Endothelial cell of umbilical vein (primary cell): Measurements from ENCODE around the gene SLC66A2. TPM values are rescaled to one million over a fixed set of nuclear protein-coding genes. Genes with fewer than 3 reads are reported as not detected.

Experiments used
- BruUV-seq: library from RNA; stranded (reverse); fragments of 400-500 nt; replicated peaks from 2 replicates; lab custom pipeline; 2021; lab: Mats Ljungman, UMichigan
- CTCF ChIA-PET: fragments of 300-600, 350-600 bp; sonication (Branson Sonifier 250); formaldehyde crosslinking; loops from one replicate; lab custom pipeline; 2021; ENCODE audit warnings: antibody characterized with exemption, inconsistent platforms; lab: Charles Lee
- POLR2A ChIA-PET: fragments of 300-600, 350-600 bp; sonication (Branson Sonifier 250); formaldehyde crosslinking; loops from one replicate; lab custom pipeline; 2021; ENCODE audit warnings: antibody characterized with exemption, inconsistent platforms; lab: Charles Lee
- DNase-seq: peaks from one replicate; pipeline ENCODE4 v3.0.0-alpha.2; 2011; ENCODE audit warnings: low read depth, low spot score
- FAIRE-seq: peaks from 2 replicates; lab custom pipeline; 2011; peaks lifted over from hg19 to GRCh38; lab: Jason Lieb, UNC
- H2AFZ ChIP-seq: 2 replicates; pipeline ENCODE4 v1.6.0; 2012; ENCODE audit warnings: low read depth, low read length, control low read depth, inconsistent platforms
- H3K27ac ChIP-seq: 2 replicates; pipeline ENCODE4 v1.5.1; 2011; ENCODE audit warnings: low read depth, mild to moderate bottlenecking, control low read depth, low read length, moderate library complexity; ENCODE audit not compliant: insufficient read depth
- H3K27me3 ChIP-seq, 2 experiments: 2 replicates each; pipeline versions ENCODE4 v1.6.0 to v1.6.1; 2011; ENCODE audit warnings: low read length in 2 of 2, mixed read lengths in 1 of 2; ENCODE audit not compliant: control insufficient read depth in 2 of 2, insufficient read depth in 2 of 2
- H3K36me3 ChIP-seq, 2 experiments: 2 replicates in 1 of 2; 3 replicates in 1 of 2; pipeline ENCODE4 v1.5.1; 2011; ENCODE audit warnings: low read length in 2 of 2, mild to moderate bottlenecking in 1 of 2, moderate library complexity in 1 of 2; ENCODE audit not compliant: control insufficient read depth in 2 of 2, insufficient read depth in 2 of 2; ENCODE audit errors: extremely low read depth in 1 of 2
- H3K4me1 ChIP-seq: 3 replicates; pipeline ENCODE4 v1.5.1; 2011; ENCODE audit warnings: mild to moderate bottlenecking, low read length; ENCODE audit not compliant: control insufficient read depth, insufficient read depth; ENCODE audit errors: extremely low read depth
- H3K4me2 ChIP-seq: 2 replicates; pipeline ENCODE4 v1.6.1; 2011; ENCODE audit warnings: low read length, control low read depth, mixed read lengths; ENCODE audit not compliant: insufficient read depth
- H3K4me3 ChIP-seq, 3 experiments: fragments of 200-600 bp in 1 of 3; sonication (generic), shearing (Covaris generic) in 1 of 3; replicated peaks in 1 of 3; 2 replicates each; pipeline ENCODE4 v1.5.1; 2011 to 2016; ENCODE audit warnings: control low read depth in 3 of 3, low read length in 3 of 3, mild to moderate bottlenecking in 2 of 3, inconsistent platforms in 1 of 3, low read depth in 1 of 3, moderate library complexity in 1 of 3; ENCODE audit not compliant: insufficient read depth in 1 of 3
- H3K79me2 ChIP-seq: 2 replicates; pipeline ENCODE4 v1.6.0; 2012; ENCODE audit warnings: low read length, inconsistent platforms; ENCODE audit not compliant: control insufficient read depth, insufficient read depth
- H3K9ac ChIP-seq: replicated peaks from 2 replicates; pipeline ENCODE3; 2011; ENCODE audit warnings: low read length, control low read depth; ENCODE audit not compliant: insufficient read depth; ENCODE audit errors: extremely low read depth
- H3K9me1 ChIP-seq: replicated peaks from 3 replicates; pipeline ENCODE4 v1.6.0; 2011; ENCODE audit warnings: mild to moderate bottlenecking, low read length; ENCODE audit not compliant: control insufficient read depth, insufficient read depth; ENCODE audit errors: extremely low read depth
- H3K9me3 ChIP-seq: replicated peaks from 2 replicates; pipeline ENCODE4 v1.5.1; 2012; ENCODE audit warnings: low read length, inconsistent platforms; ENCODE audit not compliant: control insufficient read depth, insufficient read depth
- H4K20me1 ChIP-seq: replicated peaks from 2 replicates; pipeline ENCODE3; 2011; ENCODE audit warnings: mild to moderate bottlenecking, low read length; ENCODE audit not compliant: control insufficient read depth, insufficient read depth; ENCODE audit errors: extremely low read depth
- EZH2 ChIP-seq: IDR thresholded peaks from 2 replicates; pipeline ENCODE4 v1.6.1; 2012; ENCODE audit warnings: borderline replicate concordance, low read depth, mild to moderate bottlenecking, moderate library complexity, low read length, inconsistent platforms; ENCODE audit not compliant: severe bottlenecking
- FOS ChIP-seq: IDR thresholded peaks from 2 replicates; pipeline ENCODE4 v1.6.1; 2011; ENCODE audit warnings: mild to moderate bottlenecking, low read length, moderate library complexity, borderline replicate concordance; ENCODE audit not compliant: insufficient read depth
- GATA2 ChIP-seq: IDR thresholded peaks from 2 replicates; pipeline ENCODE4 v1.7.0; 2011; ENCODE audit warnings: low read depth, mild to moderate bottlenecking, moderate library complexity, mixed read lengths, low read length; ENCODE audit not compliant: insufficient read length, insufficient read depth
- JUN ChIP-seq: IDR thresholded peaks from 2 replicates; pipeline ENCODE4 v1.6.1; 2011; ENCODE audit warnings: borderline replicate concordance, low read depth; ENCODE audit not compliant: insufficient read length, insufficient read depth
- MAX ChIP-seq: IDR thresholded peaks from 2 replicates; pipeline ENCODE4 v1.6.1; 2011; ENCODE audit not compliant: insufficient read depth, insufficient read length
- MYC ChIP-seq: IDR thresholded peaks from one replicate; pipeline ENCODE4 v1.6.1; 2011; ENCODE audit warnings: mild to moderate bottlenecking, low read depth, low read length
- POLR2A ChIP-seq: IDR thresholded peaks from 2 replicates; pipeline ENCODE4 v1.6.1; 2012; ENCODE audit warnings: low read depth, mild to moderate bottlenecking, control low read depth, low read length
- POLR2AphosphoS5 ChIP-seq: IDR thresholded peaks from 2 replicates; pipeline ENCODE4 v1.6.1; 2012; ENCODE audit warnings: low read depth, mild to moderate bottlenecking, control low read depth, low read length, moderate library complexity; ENCODE audit not compliant: insufficient read depth
- dilution Hi-C: fragments of 300-500 bp; cut with MboI; formaldehyde crosslinking; loops from one replicate; pipeline ENCODE4 v1.15.0; 2019; ENCODE audit warnings: low sequenced_read_pairs; ENCODE audit not compliant: extremely low pct_ligation_motif_present
- intact Hi-C: fragments of 100-400 bp; cut with micrococcal nuclease; formaldehyde crosslinking; loops from one replicate; pipeline ENCODE4 v1.10.0; 2022
- polyA plus RNA-seq, 4 experiments: library from polyadenylated mRNA; depleted of rRNA in 3 of 4; stranded (reverse) in 3 of 4; unstranded in 1 of 4; fragments of >200 nt; gene quantifications; 2 replicates each; pipeline versions ENCODE4 v1.2.1 to v1.2.3, GENCODE V29; 2011 to 2012; ENCODE audit warnings: missing spikeins in 1 of 4
- total RNA-seq: library from RNA; stranded (reverse); gene quantifications from 2 replicates; pipeline ENCODE4 v1.2.3, GENCODE V29; 2021
- TF ChIP-seq, protein P1 (sequence below), 2 donors: IDR thresholded peaks; 1 replicate in 1 of 2; 2 replicates in 1 of 2; pipeline ENCODE4 v1.5.1; 2011; ENCODE audit warnings: low read length in 2 of 2, mild to moderate bottlenecking in 2 of 2, moderate library complexity in 2 of 2, control low read depth in 1 of 2, inconsistent platforms in 1 of 2, low read depth in 1 of 2; ENCODE audit not compliant: insufficient read depth in 1 of 2; ENCODE audit errors: extremely low read depth in 1 of 2

SLC66A2 gene
- total and polyA plus RNA-seq, 2 donors (not counting 3 experiments of a cell fraction or from before 2014, with no cell fraction given): 32.5 to 37.1 TPM

DNA sequence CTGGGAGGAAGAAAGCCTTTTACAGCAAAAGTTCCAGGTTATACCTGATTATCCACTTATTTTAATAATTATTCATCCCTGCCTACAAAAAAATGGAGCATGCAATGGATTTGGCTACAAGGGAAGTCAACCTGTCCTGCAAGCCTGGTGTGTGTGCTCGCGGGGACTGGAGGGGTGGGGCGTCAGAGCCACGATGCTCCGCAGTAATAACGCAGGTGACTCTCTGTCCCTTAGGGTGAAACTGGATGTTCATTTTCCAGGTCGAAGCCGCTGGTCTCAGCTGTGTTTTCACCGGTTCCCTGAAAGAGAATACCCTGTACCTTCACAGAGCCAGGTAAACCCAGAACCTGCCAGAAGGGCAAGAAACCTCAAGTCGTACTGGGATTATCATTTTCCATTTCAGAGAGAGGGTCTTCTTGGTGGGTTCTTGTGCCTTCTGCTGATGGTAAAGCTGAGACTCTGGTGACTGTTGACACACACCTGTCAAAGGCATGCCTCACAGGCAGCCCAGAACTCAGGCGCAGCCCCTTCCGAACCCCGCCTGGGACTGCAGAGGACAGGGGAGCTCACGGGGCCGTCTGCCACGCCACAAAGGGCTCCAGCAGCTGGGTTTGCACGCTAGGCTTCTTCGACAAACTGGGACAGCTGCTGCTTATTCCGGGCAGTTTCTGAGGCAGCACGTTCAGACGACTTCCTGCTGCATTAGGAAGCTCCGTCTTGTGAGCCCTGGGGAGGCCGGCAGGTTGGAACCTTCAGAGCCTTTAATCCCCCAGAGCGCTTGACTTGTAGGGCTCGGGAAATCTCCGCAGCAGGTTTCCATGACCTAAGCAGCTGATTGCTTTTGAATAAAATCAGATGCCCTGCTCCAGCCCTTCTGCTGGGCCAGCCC lies 95.1 kb downstream of the SLC66A2 start:
- no peaks in the 10 kb centered on the region for H3K36me3 ChIP-seq
- H3K9ac ChIP-seq: no peak overlapping the region
- dilution Hi-C loops (no loop called here), intact Hi-C loops (no loop called here)
- H3K4me1 ChIP-seq: no peaks in the 10 kb centered on the region
- no peak overlapping the region for H3K27ac ChIP-seq
- H3K4me3 ChIP-seq: no peak overlapping the region
- TF ChIP-seq MAX (no peak), EZH2 (no peak), MYC (no peak), GATA2 (no peak), FOS (no peak), JUN (no peak), POLR2A (no peak), POLR2AphosphoS5 (no peak)
- TF ChIP-seq, protein P1, sequence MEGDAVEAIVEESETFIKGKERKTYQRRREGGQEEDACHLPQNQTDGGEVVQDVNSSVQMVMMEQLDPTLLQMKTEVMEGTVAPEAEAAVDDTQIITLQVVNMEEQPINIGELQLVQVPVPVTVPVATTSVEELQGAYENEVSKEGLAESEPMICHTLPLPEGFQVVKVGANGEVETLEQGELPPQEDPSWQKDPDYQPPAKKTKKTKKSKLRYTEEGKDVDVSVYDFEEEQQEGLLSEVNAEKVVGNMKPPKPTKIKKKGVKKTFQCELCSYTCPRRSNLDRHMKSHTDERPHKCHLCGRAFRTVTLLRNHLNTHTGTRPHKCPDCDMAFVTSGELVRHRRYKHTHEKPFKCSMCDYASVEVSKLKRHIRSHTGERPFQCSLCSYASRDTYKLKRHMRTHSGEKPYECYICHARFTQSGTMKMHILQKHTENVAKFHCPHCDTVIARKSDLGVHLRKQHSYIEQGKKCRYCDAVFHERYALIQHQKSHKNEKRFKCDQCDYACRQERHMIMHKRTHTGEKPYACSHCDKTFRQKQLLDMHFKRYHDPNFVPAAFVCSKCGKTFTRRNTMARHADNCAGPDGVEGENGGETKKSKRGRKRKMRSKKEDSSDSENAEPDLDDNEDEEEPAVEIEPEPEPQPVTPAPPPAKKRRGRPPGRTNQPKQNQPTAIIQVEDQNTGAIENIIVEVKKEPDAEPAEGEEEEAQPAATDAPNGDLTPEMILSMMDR (IDR thresholded peaks at IDR 0.05; ENCODE audit: extremely low read depth in 1 of 2, insufficient read depth in 1 of 2, low read depth in 1 of 2, low read length in 2 of 2): no peak
- H3K9me3 ChIP-seq: no peaks in the 10 kb centered on the region
- H3K27me3 ChIP-seq: no peaks in the 10 kb centered on the region
- H3K4me2 ChIP-seq: no peak overlapping the region
- no peaks in the 10 kb centered on the region for H3K79me2 ChIP-seq
- H4K20me1 ChIP-seq: no peaks in the 10 kb centered on the region
- ChIA-PET CTCF (no interaction called here), POLR2A (no interaction called here)
- no peak for DNase-seq
- no peaks in the 10 kb centered on the region for H3K9me1 ChIP-seq
- BruUV-seq: no TSS peak
- H2AFZ ChIP-seq: no peak overlapping the region
- FAIRE-seq: no peak
